ENCODE results near the gene KLHL24. TPM values are rescaled to one million over a fixed set of nuclear protein-coding genes. Genes with fewer than 3 reads are reported as not detected.

The KLHL24 gene
- polyA plus RNA-seq, 1 donor from 2014 or later, result 92.1 TPM

DNA sequence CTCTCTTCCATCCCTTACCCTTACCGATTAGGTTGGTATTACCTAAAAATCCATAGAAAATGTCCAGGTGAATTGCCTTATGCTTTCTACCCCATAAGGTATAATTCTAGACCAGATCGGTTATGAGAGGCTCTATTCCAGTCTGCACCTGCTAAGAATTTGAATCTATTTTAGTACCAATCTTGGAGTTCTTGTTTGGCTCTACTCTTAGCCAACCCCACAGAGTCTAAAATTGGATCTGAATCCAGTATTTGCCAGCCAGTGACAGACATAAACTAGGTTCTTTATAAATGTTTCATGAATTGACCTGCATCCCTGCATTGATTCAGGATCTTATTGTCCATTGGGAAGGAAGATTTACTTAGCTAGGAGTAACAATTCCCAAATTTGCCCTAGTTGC is 6.5 kb downstream of the KLHL24 start:
- Histone ChIP-seq H3K27ac (ENCODE audit: low read length) (no peak overlapping the region), H3K4me3 (ENCODE audit: low read length) (no peak overlapping the region), H3K79me2 (replicated peaks; ENCODE audit: insufficient read depth, low read length) (peaks cover 87% of the 10 kb centered on the region), H3K9ac (ENCODE audit: low read length) (no peak overlapping the region), H2AFZ (ENCODE audit: low read depth, low read length) (no peak overlapping the region), H3K27me3 (ENCODE audit: insufficient read depth, low read depth, low read length) (no peaks in the 10 kb centered on the region), H3F3A (ENCODE audit: insufficient read depth, low read length, poor library complexity, severe bottlenecking) (peaks cover 6% of the 10 kb centered on the region), H3K36me3 (ENCODE audit: insufficient read depth, low read length) (no peaks in the 10 kb centered on the region), H3K4me2 (ENCODE audit: low read length) (no peak overlapping the region), H4K20me1 (ENCODE audit: insufficient read depth) (peaks cover 24% of the 10 kb centered on the region), H3K9me3 (ENCODE audit: low read length) (no peaks in the 10 kb centered on the region), H3K9me2 (ENCODE audit: insufficient read depth, low read length) (no peaks in the 10 kb centered on the region)
- TF ChIP-seq EZH2 (IDR thresholded peaks at IDR 0.05; ENCODE audit: borderline replicate concordance, insufficient read depth, low read length, poor library complexity, severe bottlenecking) (no peak), RAD21 (conservative IDR thresholded peaks at IDR 0.05) (no peak), EP300 (conservative IDR thresholded peaks at IDR 0.05; ENCODE audit: poor library complexity, severe bottlenecking) (no peak), SMC3 (conservative IDR thresholded peaks at IDR 0.05; ENCODE audit: poor library complexity) (no peak), TAF1 (IDR thresholded peaks at IDR 0.05; ENCODE audit: low read depth) (no peak), MXI1 (conservative IDR thresholded peaks at IDR 0.05; ENCODE audit: poor library complexity, severe bottlenecking) (no peak), POLR2AphosphoS5 (IDR thresholded peaks at IDR 0.05) (no peak)
- TF ChIP-seq, protein P1, sequence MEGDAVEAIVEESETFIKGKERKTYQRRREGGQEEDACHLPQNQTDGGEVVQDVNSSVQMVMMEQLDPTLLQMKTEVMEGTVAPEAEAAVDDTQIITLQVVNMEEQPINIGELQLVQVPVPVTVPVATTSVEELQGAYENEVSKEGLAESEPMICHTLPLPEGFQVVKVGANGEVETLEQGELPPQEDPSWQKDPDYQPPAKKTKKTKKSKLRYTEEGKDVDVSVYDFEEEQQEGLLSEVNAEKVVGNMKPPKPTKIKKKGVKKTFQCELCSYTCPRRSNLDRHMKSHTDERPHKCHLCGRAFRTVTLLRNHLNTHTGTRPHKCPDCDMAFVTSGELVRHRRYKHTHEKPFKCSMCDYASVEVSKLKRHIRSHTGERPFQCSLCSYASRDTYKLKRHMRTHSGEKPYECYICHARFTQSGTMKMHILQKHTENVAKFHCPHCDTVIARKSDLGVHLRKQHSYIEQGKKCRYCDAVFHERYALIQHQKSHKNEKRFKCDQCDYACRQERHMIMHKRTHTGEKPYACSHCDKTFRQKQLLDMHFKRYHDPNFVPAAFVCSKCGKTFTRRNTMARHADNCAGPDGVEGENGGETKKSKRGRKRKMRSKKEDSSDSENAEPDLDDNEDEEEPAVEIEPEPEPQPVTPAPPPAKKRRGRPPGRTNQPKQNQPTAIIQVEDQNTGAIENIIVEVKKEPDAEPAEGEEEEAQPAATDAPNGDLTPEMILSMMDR (IDR thresholded peaks at IDR 0.05; ENCODE audit: poor library complexity, severe bottlenecking), result no peak
- TF ChIP-seq, protein P2, sequence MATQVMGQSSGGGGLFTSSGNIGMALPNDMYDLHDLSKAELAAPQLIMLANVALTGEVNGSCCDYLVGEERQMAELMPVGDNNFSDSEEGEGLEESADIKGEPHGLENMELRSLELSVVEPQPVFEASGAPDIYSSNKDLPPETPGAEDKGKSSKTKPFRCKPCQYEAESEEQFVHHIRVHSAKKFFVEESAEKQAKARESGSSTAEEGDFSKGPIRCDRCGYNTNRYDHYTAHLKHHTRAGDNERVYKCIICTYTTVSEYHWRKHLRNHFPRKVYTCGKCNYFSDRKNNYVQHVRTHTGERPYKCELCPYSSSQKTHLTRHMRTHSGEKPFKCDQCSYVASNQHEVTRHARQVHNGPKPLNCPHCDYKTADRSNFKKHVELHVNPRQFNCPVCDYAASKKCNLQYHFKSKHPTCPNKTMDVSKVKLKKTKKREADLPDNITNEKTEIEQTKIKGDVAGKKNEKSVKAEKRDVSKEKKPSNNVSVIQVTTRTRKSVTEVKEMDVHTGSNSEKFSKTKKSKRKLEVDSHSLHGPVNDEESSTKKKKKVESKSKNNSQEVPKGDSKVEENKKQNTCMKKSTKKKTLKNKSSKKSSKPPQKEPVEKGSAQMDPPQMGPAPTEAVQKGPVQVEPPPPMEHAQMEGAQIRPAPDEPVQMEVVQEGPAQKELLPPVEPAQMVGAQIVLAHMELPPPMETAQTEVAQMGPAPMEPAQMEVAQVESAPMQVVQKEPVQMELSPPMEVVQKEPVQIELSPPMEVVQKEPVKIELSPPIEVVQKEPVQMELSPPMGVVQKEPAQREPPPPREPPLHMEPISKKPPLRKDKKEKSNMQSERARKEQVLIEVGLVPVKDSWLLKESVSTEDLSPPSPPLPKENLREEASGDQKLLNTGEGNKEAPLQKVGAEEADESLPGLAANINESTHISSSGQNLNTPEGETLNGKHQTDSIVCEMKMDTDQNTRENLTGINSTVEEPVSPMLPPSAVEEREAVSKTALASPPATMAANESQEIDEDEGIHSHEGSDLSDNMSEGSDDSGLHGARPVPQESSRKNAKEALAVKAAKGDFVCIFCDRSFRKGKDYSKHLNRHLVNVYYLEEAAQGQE (IDR thresholded peaks at IDR 0.05; ENCODE audit: borderline replicate concordance), result no peak

DNA sequence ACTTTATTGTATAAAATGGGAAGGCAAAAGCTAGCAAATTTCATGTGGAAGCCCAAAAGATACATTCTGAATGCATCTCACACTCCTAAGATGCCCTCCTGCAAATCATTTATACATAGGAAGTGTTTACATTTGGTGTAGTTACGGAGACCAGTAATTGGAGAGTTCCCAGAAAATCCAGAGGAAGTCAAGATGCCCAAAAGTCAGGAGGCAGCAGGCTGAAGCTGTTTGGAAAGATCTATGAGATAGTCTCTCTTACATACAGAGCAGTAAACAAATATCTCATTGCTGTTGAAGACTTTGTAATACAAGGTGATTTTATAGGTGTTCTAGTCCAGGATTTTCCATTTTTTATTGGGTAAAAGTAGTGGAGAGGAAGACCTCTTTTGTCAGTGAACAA is 8.8 kb downstream of the KLHL24 start:
- Histone ChIP-seq H3K27ac (ENCODE audit: low read length) (no peak overlapping the region), H3K36me3 (ENCODE audit: insufficient read depth, low read length) (no peaks in the 10 kb centered on the region), H3K4me3 (ENCODE audit: low read length) (no peak overlapping the region), H4K20me1 (ENCODE audit: insufficient read depth) (peaks cover 9% of the 10 kb centered on the region), H3K4me2 (ENCODE audit: low read length) (no peak overlapping the region), H3K9ac (ENCODE audit: low read length) (no peak overlapping the region), H3K9me3 (ENCODE audit: low read length) (no peaks in the 10 kb centered on the region), H3K27me3 (ENCODE audit: insufficient read depth, low read depth, low read length) (no peaks in the 10 kb centered on the region), H3K9me2 (ENCODE audit: insufficient read depth, low read length) (no peaks in the 10 kb centered on the region), H3K79me2 (replicated peaks; ENCODE audit: insufficient read depth, low read length) (peaks cover 76% of the 10 kb centered on the region), H3F3A (ENCODE audit: insufficient read depth, low read length, poor library complexity, severe bottlenecking) (no peaks in the 10 kb centered on the region), H2AFZ (ENCODE audit: low read depth, low read length) (no peak overlapping the region)
- TF ChIP-seq, protein P2 (IDR thresholded peaks at IDR 0.05; ENCODE audit: borderline replicate concordance), result no peak
- TF ChIP-seq RAD21 (conservative IDR thresholded peaks at IDR 0.05) (no peak), POLR2AphosphoS5 (IDR thresholded peaks at IDR 0.05) (no peak), MXI1 (conservative IDR thresholded peaks at IDR 0.05; ENCODE audit: poor library complexity, severe bottlenecking) (no peak), SMC3 (conservative IDR thresholded peaks at IDR 0.05; ENCODE audit: poor library complexity) (no peak), EZH2 (IDR thresholded peaks at IDR 0.05; ENCODE audit: borderline replicate concordance, insufficient read depth, low read length, poor library complexity, severe bottlenecking) (no peak), EP300 (conservative IDR thresholded peaks at IDR 0.05; ENCODE audit: poor library complexity, severe bottlenecking) (no peak), TAF1 (IDR thresholded peaks at IDR 0.05; ENCODE audit: low read depth) (no peak)
- TF ChIP-seq, protein P1 (IDR thresholded peaks at IDR 0.05; ENCODE audit: poor library complexity, severe bottlenecking), result no peak
